ENCODE data around the gene TMEM247.

DNA sequence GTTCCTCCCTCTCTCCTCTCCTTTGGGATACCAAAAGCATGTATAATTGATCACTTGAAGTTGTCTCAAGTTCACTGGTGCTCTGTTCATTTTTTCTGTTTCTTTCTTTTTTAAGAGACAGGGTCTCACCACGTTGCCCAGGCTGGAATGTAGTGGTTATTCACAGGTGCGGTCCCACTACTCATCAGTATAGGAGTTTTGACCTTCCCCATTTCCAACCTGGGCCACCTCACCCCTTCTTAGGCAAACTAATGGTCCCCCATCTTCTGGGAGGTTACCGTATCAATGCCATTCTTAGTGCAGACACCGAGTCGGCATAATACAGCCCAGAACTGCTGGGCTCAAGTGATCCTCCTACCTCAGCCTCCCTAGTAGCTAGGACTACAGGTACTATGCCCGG, 31.3 kb upstream of the TMEM247 start:
- no peak for TF ChIP-seq POLR2AphosphoS5 (IDR thresholded peaks at IDR 0.05; ENCODE audit: low read depth, low read length)
- TF ChIP-seq SIN3A (IDR thresholded peaks at IDR 0.05; ENCODE audit: borderline replicate concordance, insufficient read depth, low read length) = no peak
- TF ChIP-seq REST (IDR thresholded peaks at IDR 0.05; ENCODE audit: insufficient read depth in 1 of 2, low read depth in 2 of 2, low read length in 2 of 2) = no peak
- no peak for TF ChIP-seq TAF1 (IDR thresholded peaks at IDR 0.05; ENCODE audit: borderline replicate concordance, insufficient read depth, low read length)

All from PFSK-1 (cell line).